ENCODE measurements around the gene ATP6V1B1.

Gene ATP6V1B1

DNA sequence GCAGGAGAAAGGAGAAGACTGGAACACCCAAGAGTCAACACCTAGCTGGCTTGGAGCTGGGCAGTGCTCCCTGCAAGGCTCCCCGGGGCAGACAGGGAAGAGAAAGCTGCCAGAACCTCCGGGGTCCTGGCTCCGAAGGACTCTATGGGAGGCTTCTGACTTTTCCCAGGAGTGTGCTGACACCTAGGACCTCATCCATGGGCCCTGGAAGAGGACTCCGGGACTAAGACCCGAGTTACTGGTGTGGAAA lies 37.8 kb upstream of the ATP6V1B1 start:
- Histone ChIP-seq H3K9me3 (ENCODE audit: insufficient read depth, low read length) (no peaks in the 10 kb centered on the region), H3K4me1 (ENCODE audit: low read length) (no peaks in the 10 kb centered on the region), H3K36me3 (replicated peaks; ENCODE audit: low read depth, low read length) (no peaks in the 10 kb centered on the region), H4K20me1 (ENCODE audit: insufficient read depth, low read length) (no peaks in the 10 kb centered on the region), H3K27ac (ENCODE audit: low read length) (no peak overlapping the region), H3K9ac (ENCODE audit: low read length) (no peak overlapping the region), H3K4me2 (ENCODE audit: low read length) (no peak overlapping the region), H3K27me3 (ENCODE audit: low read depth, low read length) (peaks cover 8% of the 10 kb centered on the region; the same call in 1 of the 2 replicates), H3K4me3 (ENCODE audit: low read length) (no peak overlapping the region), H3K79me2 (ENCODE audit: low read length) (no peaks in the 10 kb centered on the region), H2AFZ (ENCODE audit: low read depth, low read length) (no peak overlapping the region)
- TF ChIP-seq, protein P1, sequence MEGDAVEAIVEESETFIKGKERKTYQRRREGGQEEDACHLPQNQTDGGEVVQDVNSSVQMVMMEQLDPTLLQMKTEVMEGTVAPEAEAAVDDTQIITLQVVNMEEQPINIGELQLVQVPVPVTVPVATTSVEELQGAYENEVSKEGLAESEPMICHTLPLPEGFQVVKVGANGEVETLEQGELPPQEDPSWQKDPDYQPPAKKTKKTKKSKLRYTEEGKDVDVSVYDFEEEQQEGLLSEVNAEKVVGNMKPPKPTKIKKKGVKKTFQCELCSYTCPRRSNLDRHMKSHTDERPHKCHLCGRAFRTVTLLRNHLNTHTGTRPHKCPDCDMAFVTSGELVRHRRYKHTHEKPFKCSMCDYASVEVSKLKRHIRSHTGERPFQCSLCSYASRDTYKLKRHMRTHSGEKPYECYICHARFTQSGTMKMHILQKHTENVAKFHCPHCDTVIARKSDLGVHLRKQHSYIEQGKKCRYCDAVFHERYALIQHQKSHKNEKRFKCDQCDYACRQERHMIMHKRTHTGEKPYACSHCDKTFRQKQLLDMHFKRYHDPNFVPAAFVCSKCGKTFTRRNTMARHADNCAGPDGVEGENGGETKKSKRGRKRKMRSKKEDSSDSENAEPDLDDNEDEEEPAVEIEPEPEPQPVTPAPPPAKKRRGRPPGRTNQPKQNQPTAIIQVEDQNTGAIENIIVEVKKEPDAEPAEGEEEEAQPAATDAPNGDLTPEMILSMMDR (IDR thresholded peaks at IDR 0.05; ENCODE audit: low read depth, low read length), result no peak
- TF ChIP-seq EZH2phosphoT487 (IDR thresholded peaks at IDR 0.05; ENCODE audit: low read depth), result no peak

DNA sequence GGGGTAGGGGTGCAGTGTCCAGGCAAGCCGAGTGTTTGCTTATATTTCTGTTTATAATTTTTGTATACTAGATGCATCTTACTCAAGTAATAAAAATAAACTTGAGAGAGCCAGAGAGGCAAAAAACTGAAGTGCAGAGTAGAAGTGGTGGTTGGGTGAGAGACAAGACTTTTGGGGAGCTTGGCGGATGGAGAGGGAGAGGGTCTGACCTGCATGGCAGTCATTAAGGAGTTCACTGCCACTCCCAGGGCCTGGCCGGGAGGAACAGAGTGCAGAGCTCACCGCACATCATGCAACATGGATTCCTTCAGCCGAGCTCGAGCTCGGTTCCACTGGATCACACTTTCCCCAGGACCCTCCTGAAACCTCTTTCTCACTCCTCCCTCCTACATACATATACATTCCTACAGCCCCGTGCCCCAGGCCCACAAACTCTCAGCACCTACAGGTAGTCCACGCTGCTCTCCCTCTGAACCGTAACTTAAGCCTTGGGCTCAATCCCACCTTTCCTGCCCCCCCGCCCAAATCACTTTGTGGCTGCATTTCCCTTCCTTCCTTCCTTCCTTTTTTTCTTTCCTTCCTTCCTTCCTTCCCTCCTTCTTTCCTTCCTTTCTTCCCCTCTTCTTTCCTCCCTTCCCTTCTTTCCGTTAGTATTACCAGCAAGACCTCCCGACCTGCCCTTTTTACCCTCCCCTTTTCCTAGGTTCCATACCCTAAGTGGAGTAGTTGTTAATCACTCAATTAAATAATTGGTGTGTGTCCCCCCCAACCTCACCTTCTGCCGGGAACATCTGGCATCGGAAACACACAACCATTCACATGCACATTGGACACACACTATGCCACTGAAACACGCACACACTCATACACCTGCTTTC lies 37.1 kb upstream of the ATP6V1B1 start:
- no peak for TF ChIP-seq EZH2phosphoT487 (IDR thresholded peaks at IDR 0.05; ENCODE audit: low read depth)
- Histone ChIP-seq H3K4me3 (ENCODE audit: low read length) (no peak overlapping the region), H3K36me3 (replicated peaks; ENCODE audit: low read depth, low read length) (no peaks in the 10 kb centered on the region), H3K27me3 (ENCODE audit: low read depth, low read length) (peaks cover 1% of the 10 kb centered on the region; the same call in 1 of the 2 replicates), H2AFZ (ENCODE audit: low read depth, low read length) (no peak overlapping the region), H3K9me3 (ENCODE audit: insufficient read depth, low read length) (no peaks in the 10 kb centered on the region), H3K27ac (ENCODE audit: low read length) (no peak overlapping the region), H3K79me2 (ENCODE audit: low read length) (no peaks in the 10 kb centered on the region), H3K4me2 (ENCODE audit: low read length) (no peak overlapping the region), H3K4me1 (ENCODE audit: low read length) (no peaks in the 10 kb centered on the region), H3K9ac (ENCODE audit: low read length) (no peak overlapping the region), H4K20me1 (ENCODE audit: insufficient read depth, low read length) (no peaks in the 10 kb centered on the region)

DNA sequence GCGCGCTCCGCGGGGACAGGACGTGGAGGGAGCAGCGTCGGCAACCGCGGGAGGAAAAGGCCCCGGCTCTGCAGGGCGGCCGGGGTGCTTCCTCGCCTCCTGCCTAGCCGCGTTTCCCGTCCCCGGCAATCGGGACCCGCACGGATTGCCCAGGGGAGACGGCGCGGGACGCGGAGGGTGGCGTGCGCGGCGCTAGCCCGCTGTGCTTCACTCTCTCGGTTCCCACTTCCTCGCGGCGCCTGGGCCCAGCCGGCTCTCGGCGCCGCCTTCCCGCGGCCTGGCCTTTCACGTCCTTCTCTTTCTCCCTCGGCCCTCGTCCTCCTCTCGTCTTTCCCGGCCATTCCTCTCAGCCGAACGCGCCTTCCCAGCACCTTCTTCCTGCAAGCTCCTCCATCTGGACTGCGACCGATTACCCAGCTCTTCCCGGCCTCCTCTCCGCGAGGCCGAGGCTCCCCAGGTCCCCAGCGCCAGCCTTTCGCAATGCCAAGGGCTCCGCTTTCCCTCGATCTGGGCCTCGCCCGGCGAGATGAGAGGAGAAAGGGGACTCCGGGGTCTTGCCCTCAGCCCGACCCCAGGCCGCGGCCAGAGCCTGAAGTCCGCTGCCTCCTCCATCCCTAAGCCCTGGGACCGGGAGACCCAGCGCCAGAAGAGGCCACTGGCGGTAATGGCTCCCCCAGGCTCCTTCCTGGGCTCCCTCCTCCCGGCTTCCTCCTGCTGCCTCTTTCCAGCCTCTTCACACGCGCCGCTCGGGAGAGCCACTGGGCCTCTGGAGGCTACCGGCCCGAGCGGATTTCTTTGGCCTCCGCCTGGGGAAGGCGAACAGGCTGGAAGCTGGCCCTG lies 34.3 kb upstream of the ATP6V1B1 start:
- Histone ChIP-seq H3K4me2 (ENCODE audit: low read length) (no peak overlapping the region), H2AFZ (ENCODE audit: low read depth, low read length) (no peak overlapping the region), H3K27me3 (ENCODE audit: low read depth, low read length) (no peaks in the 10 kb centered on the region), H3K27ac (ENCODE audit: low read length) (no peak overlapping the region), H4K20me1 (ENCODE audit: insufficient read depth, low read length) (no peaks in the 10 kb centered on the region), H3K4me1 (ENCODE audit: low read length) (no peaks in the 10 kb centered on the region), H3K4me3 (ENCODE audit: low read length) (no peak overlapping the region), H3K79me2 (ENCODE audit: low read length) (no peaks in the 10 kb centered on the region), H3K36me3 (replicated peaks; ENCODE audit: low read depth, low read length) (no peaks in the 10 kb centered on the region), H3K9ac (ENCODE audit: low read length) (no peak overlapping the region), H3K9me3 (ENCODE audit: insufficient read depth, low read length) (no peaks in the 10 kb centered on the region)
- no peak for TF ChIP-seq EZH2phosphoT487 (IDR thresholded peaks at IDR 0.05; ENCODE audit: low read depth)
- TF ChIP-seq, protein P1 (IDR thresholded peaks at IDR 0.05; ENCODE audit: low read depth, low read length), result no peak

DNA sequence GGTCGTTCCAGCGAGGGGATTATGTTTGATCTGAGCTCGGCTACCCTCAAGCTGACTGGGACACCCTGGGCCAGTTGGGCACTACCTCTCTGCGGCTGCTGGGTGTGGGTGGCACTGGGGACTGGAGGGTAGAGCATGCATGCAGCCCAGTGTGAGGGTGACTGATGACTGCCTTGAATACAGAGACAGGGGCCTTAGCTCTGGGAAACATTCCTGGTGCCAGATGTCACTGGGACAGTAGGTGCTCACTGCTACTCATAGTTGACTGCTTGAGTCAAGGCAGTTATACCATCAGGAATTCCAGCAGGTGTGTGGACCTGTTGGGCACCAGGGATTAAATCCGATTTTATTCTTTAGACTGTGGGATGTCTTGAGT lies 33.6 kb upstream of the ATP6V1B1 start:
- H3K27ac ChIP-seq (ENCODE audit: low read length), result no peak overlapping the region
- H3K4me2 ChIP-seq (ENCODE audit: low read length), result no peak overlapping the region
- no peaks in the 10 kb centered on the region for H3K79me2 ChIP-seq (ENCODE audit: low read length)
- no peak overlapping the region for H3K4me3 ChIP-seq (ENCODE audit: low read length)
- H3K27me3 ChIP-seq (ENCODE audit: low read depth, low read length), result no peaks in the 10 kb centered on the region
- H3K9ac ChIP-seq (ENCODE audit: low read length), result no peak overlapping the region
- no peaks in the 10 kb centered on the region for H4K20me1 ChIP-seq (ENCODE audit: insufficient read depth, low read length)
- no peaks in the 10 kb centered on the region for H3K36me3 ChIP-seq (replicated peaks; ENCODE audit: low read depth, low read length)
- H3K4me1 ChIP-seq (ENCODE audit: low read length), result no peaks in the 10 kb centered on the region
- no peaks in the 10 kb centered on the region for H3K9me3 ChIP-seq (ENCODE audit: insufficient read depth, low read length)
- no peak overlapping the region for H2AFZ ChIP-seq (ENCODE audit: low read depth, low read length)
- TF ChIP-seq EZH2phosphoT487 (IDR thresholded peaks at IDR 0.05; ENCODE audit: low read depth), result no peak
- TF ChIP-seq, protein P1 (IDR thresholded peaks at IDR 0.05; ENCODE audit: low read depth, low read length), result no peak

Data from OCI-LY3 (cell line).